Suprapubic skin (tissue), 4 donors: Measurements from ENCODE around the gene PHYHD1. TPM values are rescaled to one million over a fixed set of nuclear protein-coding genes. Genes with fewer than 3 reads are reported as not detected.
"Not testable (repeated sequence)": the region's sequence is repeated elsewhere in the genome, so short reads cannot be mapped to it uniquely, and the experiment has no call there.

Experiments used
- DNase-seq, 2 donors: peaks; one replicate each; pipeline ENCODE4 v3.0.0-alpha.2; 2019; ENCODE audit warnings: low spot score in 2 of 2
- H3K27ac ChIP-seq: fragments of 200-600 bp; sonication (generic); one replicate; pipeline ENCODE4 v1.5.1; 2019
- H3K27me3 ChIP-seq: fragments of 200-600 bp; sonication (generic); one replicate; pipeline ENCODE4 v1.5.1; 2019
- H3K36me3 ChIP-seq: fragments of 200-600 bp; sonication (generic); one replicate; pipeline ENCODE4 v1.5.1; 2019
- H3K4me1 ChIP-seq: fragments of 200-600 bp; sonication (generic); one replicate; pipeline ENCODE4 v1.5.1; 2019
- H3K4me3 ChIP-seq: fragments of 200-600 bp; sonication (generic); one replicate; pipeline ENCODE4 v1.5.1; 2019; ENCODE audit warnings: mild to moderate bottlenecking
- H3K9me3 ChIP-seq: fragments of 200-600 bp; sonication (generic); one replicate; pipeline ENCODE4 v1.5.1; 2019
- CTCF ChIP-seq, 2 donors: fragments of 200-600 bp in 1 of 2; fragments of 450-650 bp in 1 of 2; sonication (generic) in 1 of 2; IDR thresholded peaks; one replicate each; pipeline ENCODE4 v1.5.1; 2016 to 2019; ENCODE audit warnings: antibody characterized with exemption in 2 of 2, mild to moderate bottlenecking in 1 of 2, moderate library complexity in 1 of 2
- EP300 ChIP-seq: sonication (generic); formaldehyde crosslinking; IDR thresholded peaks from one replicate; pipeline ENCODE4 v1.6.1; 2017; ENCODE audit warnings: antibody characterized with exemption
- POLR2A ChIP-seq, 2 donors: fragments of 450-650 bp; IDR thresholded peaks; one replicate each; pipeline ENCODE4 v1.6.1; 2017; ENCODE audit warnings: antibody characterized with exemption in 2 of 2, mild to moderate bottlenecking in 2 of 2, moderate library complexity in 2 of 2
- POLR2AphosphoS5 ChIP-seq, 3 donors: sonication (generic); formaldehyde crosslinking; IDR thresholded peaks; one replicate each; pipeline ENCODE4 v1.6.1; 2017; ENCODE audit warnings: antibody characterized with exemption in 3 of 3
- WGBS: methylation state at CpG from one replicate; pipeline ENCODE4 v1.1.5; 2018; 5-methylcytosine and 5-hydroxymethylcytosine counted together
- total RNA-seq, 4 donors: library from RNA; depleted of rRNA; stranded (reverse); fragments of >200 nt; gene quantifications; one replicate each; pipeline ENCODE4 v1.1.0, GENCODE V29; 2016

PHYHD1 gene
- total RNA-seq, 4 donors from 2014 or later = 39.1 to 73.5 (median 49.5) TPM

- Histone ChIP-seq H3K4me3 (no peak overlapping the region), H3K9me3 (no peaks in the 10 kb centered on the region), H3K36me3 (peaks cover 21% of the 10 kb centered on the region), H3K27me3 (no peaks in the 10 kb centered on the region), H3K27ac (no peak overlapping the region), H3K4me1 (peaks cover 40% of the 10 kb centered on the region)
- no peak for TF ChIP-seq EP300
- 85% methylated on average over 6 of the region's 7 CpGs for WGBS
- peak; percentile 50 to 53 for DNase-seq
Measured at GRCh38 chr9:128943832-128944620, 23.2 kb downstream of the PHYHD1 start.

- Histone ChIP-seq H3K4me1 (peaks cover 40% of the 10 kb centered on the region), H3K36me3 (peaks cover 21% of the 10 kb centered on the region)
- DNase-seq = peak in 1 of 2 donors; percentile 11
- 93% methylated on average over 7 of the region's 7 CpGs for WGBS
- not testable (repeated sequence) for H3K27me3 ChIP-seq, H3K27ac ChIP-seq, H3K4me3 ChIP-seq, H3K9me3 ChIP-seq
Measured at GRCh38 chr9:128944966-128945365, 24.2 kb downstream of the PHYHD1 start.

GRCh38 chr9:128945798-128946501 is 25.2 kb downstream of the PHYHD1 start:
- 95% methylated on average over 15 of the region's 19 CpGs for WGBS
- peak in 1 of 2 donors; percentile 72 for DNase-seq
- peaks cover 27% of the 10 kb centered on the region for H3K36me3 ChIP-seq
- no peaks in the 10 kb centered on the region for H3K9me3 ChIP-seq
- H3K4me1 ChIP-seq = peaks cover 35% of the 10 kb centered on the region
- no peak for TF ChIP-seq POLR2AphosphoS5 (IDR thresholded peaks at IDR 0.05)
- no peak for TF ChIP-seq POLR2A (IDR thresholded peaks at IDR 0.05)
- TF ChIP-seq CTCF (IDR thresholded peaks at IDR 0.05) = no peak
- no peak for TF ChIP-seq EP300
- no peak overlapping the region for H3K27ac ChIP-seq
- H3K27me3 ChIP-seq = no peaks in the 10 kb centered on the region
- peak overlapping the region; percentile 98 for H3K4me3 ChIP-seq

- no peak for TF ChIP-seq POLR2AphosphoS5 (IDR thresholded peaks at IDR 0.05)
- TF ChIP-seq POLR2A (IDR thresholded peaks at IDR 0.05) = no peak
- no peak for TF ChIP-seq EP300
- no peak for TF ChIP-seq CTCF (IDR thresholded peaks at IDR 0.05)
- peak overlapping the region; percentile 97 for H3K27ac ChIP-seq
- peaks cover 21% of the 10 kb centered on the region for H3K36me3 ChIP-seq
- peaks cover 28% of the 10 kb centered on the region for H3K4me1 ChIP-seq
- peak overlapping the region; percentile 98 for H3K4me3 ChIP-seq
- no peaks in the 10 kb centered on the region for H3K9me3 ChIP-seq
- DNase-seq = peak; percentile 70 to 82
- 57% methylated on average over 5 of the region's 30 CpGs for WGBS
- H3K27me3 ChIP-seq = no peaks in the 10 kb centered on the region
Measured at GRCh38 chr9:128946571-128947276, 25.9 kb downstream of the PHYHD1 start.

GRCh38 chr9:128947277-128947526 is 26.4 kb downstream of the PHYHD1 start:
- Histone ChIP-seq H3K36me3 (peaks cover 19% of the 10 kb centered on the region), H3K4me1 (peaks cover 26% of the 10 kb centered on the region)
- no CpG with 5 or more reads among the region's 20 CpGs for WGBS

More at GRCh38 chr9:128947277-128947526, 26.4 kb downstream of the PHYHD1 start:
- Histone ChIP-seq H3K9me3 (no peaks in the 10 kb centered on the region), H3K27me3 (no peaks in the 10 kb centered on the region), H3K27ac (peak overlapping the region; percentile 97), H3K4me3 (peak overlapping the region; percentile 98)
- TF ChIP-seq POLR2A (IDR thresholded peaks at IDR 0.05) (no peak), EP300 (no peak), CTCF (IDR thresholded peaks at IDR 0.05) (no peak), POLR2AphosphoS5 (IDR thresholded peaks at IDR 0.05) (no peak)
- no peak for DNase-seq
